Tibial artery (tissue), 4 donors: ENCODE data around the gene TMEM140.
A peak's percentile ranks its signal among the peaks of the same experiment; 100 is the strongest.
"Not testable (repeated sequence)": the region's sequence is repeated elsewhere in the genome, so short reads cannot be mapped to it uniquely, and the experiment has no call there.

Source experiments
- DNase-seq, 2 donors: peaks; one replicate each; pipeline ENCODE4 v3.0.0-alpha.2; 2019
- H3K27ac ChIP-seq, 2 donors: fragments of 200-600 bp; sonication (generic) in 1 of 2; 1 replicate in 1 of 2; 2 replicates in 1 of 2; pipeline ENCODE4 v1.5.1; 2018 to 2019; ENCODE audit warnings: mild to moderate bottlenecking in 1 of 2
- H3K27me3 ChIP-seq, 2 donors: fragments of 200-600 bp; sonication (generic) in 1 of 2; one replicate each; pipeline versions ENCODE4 v1.5.1 to v1.6.0; 2016 to 2019
- H3K36me3 ChIP-seq, 3 donors: fragments of 200-600 bp; sonication (generic) in 2 of 3; one replicate each; pipeline ENCODE4 v1.5.1; 2016 to 2019; ENCODE audit warnings: mild to moderate bottlenecking in 2 of 3
- H3K4me1 ChIP-seq, 4 donors: fragments of 200-600 bp; sonication (generic) in 2 of 4; 1 replicate in 3 of 4; 2 replicates in 1 of 4; pipeline ENCODE4 v1.5.1; 2016 to 2019
- H3K4me3 ChIP-seq, 2 donors: fragments of 200-600 bp; sonication (generic) in 1 of 2; 1 replicate in 1 of 2; 2 replicates in 1 of 2; pipeline ENCODE4 v1.5.1; 2018 to 2019; ENCODE audit warnings: mild to moderate bottlenecking in 2 of 2
- H3K9me3 ChIP-seq, 3 donors: fragments of 200-600 bp; sonication (generic) in 1 of 3; one replicate each; pipeline ENCODE4 v1.5.1; 2016 to 2019
- CTCF ChIP-seq, 2 experiments: fragments of 200-600 bp in 1 of 2; fragments of 450-650 bp in 1 of 2; IDR thresholded peaks; one replicate each; pipeline ENCODE4 v1.5.1; 2017 to 2019; ENCODE audit warnings: antibody characterized with exemption in 2 of 2, mild to moderate bottlenecking in 1 of 2, moderate library complexity in 1 of 2
- intact Hi-C: fragments of 100-400 bp; cut with DNase I; formaldehyde crosslinking; loops from one replicate; pipeline ENCODE4 v1.15.0; 2023; ENCODE audit warnings: low total_unique reads

The TMEM140 gene

GRCh38 chr7:135170274-135170997 is 22.6 kb downstream of the TMEM140 start, which contains the start of gene CYREN:
Gene CYREN, minus strand, starts transcription at chr7:135170707. Its CDS starts 1,785 bp downstream, at chr7:135168922.
- Histone ChIP-seq H3K27me3 (no peaks in the 10 kb centered on the region), H3K27ac (peak within 1 kb of the TSS; percentile 93 to 97), H3K36me3 (peaks cover 12 to 34% (median 32%) of the 10 kb centered on the region in 3 donors), H3K4me1 (peaks cover 7 to 40% (median 35%) of the 10 kb centered on the region in 4 donors), H3K9me3 (no peaks in the 10 kb centered on the region), H3K4me3 (peak within 1 kb of the TSS; percentile 78 to 99)
- intact Hi-C loops: loop anchor here (2.0 to 5.0 kb wide), 2 partner anchors 42 to 484 kb away; partner anchors contain the start of gene WDR91
- TF ChIP-seq CTCF (IDR thresholded peaks at IDR 0.05): peak; percentile 61 to 71
- peak; percentile 91 to 98 for DNase-seq

- Histone ChIP-seq H3K4me1 (peaks cover 7 to 40% (median 35%) of the 10 kb centered on the region in 4 donors), H3K27ac (peak overlapping the region; percentile 93 to 97), H3K4me3 (peak overlapping the region; percentile 78 to 99), H3K36me3 (peaks cover 9 to 28% (median 26%) of the 10 kb centered on the region in 3 donors)
- H3K9me3 ChIP-seq, DNase-seq, H3K27me3 ChIP-seq: not testable (repeated sequence)
- intact Hi-C loops: loop anchor here (2.0 to 5.0 kb wide), 2 partner anchors 41 to 484 kb away; partner anchors contain the start of gene WDR91
Observed at GRCh38 chr7:135170998-135171481, 23.2 kb downstream of the TMEM140 start.

- Histone ChIP-seq H3K4me3 (peak overlapping the region; percentile 78 to 99), H3K4me1 (peaks cover 7 to 40% (median 35%) of the 10 kb centered on the region in 4 donors), H3K36me3 (peaks cover 2 to 23% (median 19%) of the 10 kb centered on the region in 3 donors), H3K27ac (peak overlapping the region; percentile 93 to 97)
- H3K9me3 ChIP-seq, H3K27me3 ChIP-seq: not testable (repeated sequence)
- peak in 1 of 2 donors; percentile 91 for DNase-seq
- intact Hi-C loops: loop anchor here (2.0 to 5.0 kb wide), 2 partner anchors 41 to 485 kb away; partner anchors contain the start of gene WDR91
Observed at GRCh38 chr7:135171581-135172291, 23.9 kb downstream of the TMEM140 start.

- H3K27me3 ChIP-seq, H3K4me3 ChIP-seq, H3K36me3 ChIP-seq, H3K27ac ChIP-seq, H3K9me3 ChIP-seq: not testable (repeated sequence)
- intact Hi-C loops: loop anchor here (5.0 kb wide), 1 partner anchor 38 kb away; the partner anchor contains the start of gene WDR91
- peak in 1 of 2 donors; percentile 38 for DNase-seq
- peaks cover 7 to 24% (median 16%) of the 10 kb centered on the region in 4 donors for H3K4me1 ChIP-seq
Observed at GRCh38 chr7:135173916-135174315, 26.0 kb downstream of the TMEM140 start.

- H3K27me3 ChIP-seq: no peaks in the 10 kb centered on the region
- intact Hi-C loops: loop anchor here (5.0 kb wide), 1 partner anchor 37 kb away; the partner anchor contains the start of gene WDR91
- H3K4me1 ChIP-seq: peaks cover 3 to 20% (median 8%) of the 10 kb centered on the region in 4 donors
- no peak overlapping the region for H3K4me3 ChIP-seq
- no peak for DNase-seq
- H3K36me3 ChIP-seq: peaks cover 0 to 7% (median under 1%) of the 10 kb centered on the region in 3 donors
- no peak for TF ChIP-seq CTCF (IDR thresholded peaks at IDR 0.05)
- no peak overlapping the region for H3K27ac ChIP-seq
- H3K9me3 ChIP-seq: no peaks in the 10 kb centered on the region
Observed at GRCh38 chr7:135174941-135175340, 27.1 kb downstream of the TMEM140 start.

GRCh38 chr7:135175931-135176330 is 28.1 kb downstream of the TMEM140 start:
- Histone ChIP-seq H3K9me3 (peaks cover 0 to 8% (median 5%) of the 10 kb centered on the region in 3 donors), H3K36me3 (peaks cover 2 to 10% (median 9%) of the 10 kb centered on the region in 3 donors), H3K27me3 (no peaks in the 10 kb centered on the region), H3K4me1 (peaks cover 3 to 18% (median 8%) of the 10 kb centered on the region in 4 donors), H3K27ac (no peak overlapping the region), H3K4me3 (no peak overlapping the region)
- no peak for TF ChIP-seq CTCF (IDR thresholded peaks at IDR 0.05)
- no peak for DNase-seq
- intact Hi-C loops: no loop called here
